ENCODE data around the gene TUBB4A.

TUBB4A gene

GRCh38 chr19:6453951-6454565, 48.1 kb downstream of the TUBB4A start:
- DNase-seq (ENCODE audit: low read depth) = no peak
- TF ChIP-seq CTCF (IDR thresholded peaks at IDR 0.05; ENCODE audit: control insufficient read depth, insufficient read depth, low read depth, low read length, missing control alignments) = no peak
- no peak overlapping the region for H3K4me3 ChIP-seq (ENCODE audit: control insufficient read depth, low read depth, low read length)

- DNase-seq (ENCODE audit: low read depth) = no peak
- no peak overlapping the region for H3K4me3 ChIP-seq (ENCODE audit: control insufficient read depth, low read depth, low read length)
- no peak for TF ChIP-seq CTCF (IDR thresholded peaks at IDR 0.05; ENCODE audit: control insufficient read depth, insufficient read depth, low read depth, low read length, missing control alignments)
Observed at GRCh38 chr19:6452899-6453298, 49.2 kb downstream of the TUBB4A start.

- TF ChIP-seq CTCF (IDR thresholded peaks at IDR 0.05; ENCODE audit: control insufficient read depth, insufficient read depth, low read depth, low read length, missing control alignments) = no peak
- no peak overlapping the region for H3K4me3 ChIP-seq (ENCODE audit: control insufficient read depth, low read depth, low read length)
- no peak for DNase-seq (ENCODE audit: low read depth)
Observed at GRCh38 chr19:6452223-6452614, 49.9 kb downstream of the TUBB4A start.

- no peak overlapping the region for H3K4me3 ChIP-seq (ENCODE audit: control insufficient read depth, low read depth, low read length)
- no peak for TF ChIP-seq CTCF (IDR thresholded peaks at IDR 0.05; ENCODE audit: control insufficient read depth, insufficient read depth, low read depth, low read length, missing control alignments)
- no peak for DNase-seq (ENCODE audit: low read depth)
Observed at GRCh38 chr19:6451583-6452222, 50.4 kb downstream of the TUBB4A start.

GRCh38 chr19:6450166-6450565, 51.9 kb downstream of the TUBB4A start:
- no peak overlapping the region for H3K4me3 ChIP-seq (ENCODE audit: control insufficient read depth, low read depth, low read length)
- no peak for DNase-seq (ENCODE audit: low read depth)
- no peak for TF ChIP-seq CTCF (IDR thresholded peaks at IDR 0.05; ENCODE audit: control insufficient read depth, insufficient read depth, low read depth, low read length, missing control alignments)

GRCh38 chr19:6448045-6448444, 54.1 kb downstream of the TUBB4A start:
- DNase-seq (ENCODE audit: low read depth) = no peak
- no peak for TF ChIP-seq CTCF (IDR thresholded peaks at IDR 0.05; ENCODE audit: control insufficient read depth, insufficient read depth, low read depth, low read length, missing control alignments)
- H3K4me3 ChIP-seq (ENCODE audit: control insufficient read depth, low read depth, low read length) = no peak overlapping the region
